Measurements from ENCODE around the gene TMC2. TPM values are rescaled to one million over a fixed set of nuclear protein-coding genes. Genes with fewer than 3 reads are reported as not detected.
A peak's percentile ranks its signal among the peaks of the same experiment; 100 is the strongest.
"Not testable (repeated sequence)": the region's sequence is repeated elsewhere in the genome, so short reads cannot be mapped to it uniquely, and the experiment has no call there.

The TMC2 gene, protein sequence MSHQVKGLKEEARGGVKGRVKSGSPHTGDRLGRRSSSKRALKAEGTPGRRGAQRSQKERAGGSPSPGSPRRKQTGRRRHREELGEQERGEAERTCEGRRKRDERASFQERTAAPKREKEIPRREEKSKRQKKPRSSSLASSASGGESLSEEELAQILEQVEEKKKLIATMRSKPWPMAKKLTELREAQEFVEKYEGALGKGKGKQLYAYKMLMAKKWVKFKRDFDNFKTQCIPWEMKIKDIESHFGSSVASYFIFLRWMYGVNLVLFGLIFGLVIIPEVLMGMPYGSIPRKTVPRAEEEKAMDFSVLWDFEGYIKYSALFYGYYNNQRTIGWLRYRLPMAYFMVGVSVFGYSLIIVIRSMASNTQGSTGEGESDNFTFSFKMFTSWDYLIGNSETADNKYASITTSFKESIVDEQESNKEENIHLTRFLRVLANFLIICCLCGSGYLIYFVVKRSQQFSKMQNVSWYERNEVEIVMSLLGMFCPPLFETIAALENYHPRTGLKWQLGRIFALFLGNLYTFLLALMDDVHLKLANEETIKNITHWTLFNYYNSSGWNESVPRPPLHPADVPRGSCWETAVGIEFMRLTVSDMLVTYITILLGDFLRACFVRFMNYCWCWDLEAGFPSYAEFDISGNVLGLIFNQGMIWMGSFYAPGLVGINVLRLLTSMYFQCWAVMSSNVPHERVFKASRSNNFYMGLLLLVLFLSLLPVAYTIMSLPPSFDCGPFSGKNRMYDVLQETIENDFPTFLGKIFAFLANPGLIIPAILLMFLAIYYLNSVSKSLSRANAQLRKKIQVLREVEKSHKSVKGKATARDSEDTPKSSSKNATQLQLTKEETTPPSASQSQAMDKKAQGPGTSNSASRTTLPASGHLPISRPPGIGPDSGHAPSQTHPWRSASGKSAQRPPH
- polyA plus RNA-seq (2013, experiment 1 of 2; ENCODE audit: insufficient read length) = 0.04 TPM
- not detected for polyA plus RNA-seq (2013, experiment 2 of 2; ENCODE audit: insufficient read length)

DNA sequence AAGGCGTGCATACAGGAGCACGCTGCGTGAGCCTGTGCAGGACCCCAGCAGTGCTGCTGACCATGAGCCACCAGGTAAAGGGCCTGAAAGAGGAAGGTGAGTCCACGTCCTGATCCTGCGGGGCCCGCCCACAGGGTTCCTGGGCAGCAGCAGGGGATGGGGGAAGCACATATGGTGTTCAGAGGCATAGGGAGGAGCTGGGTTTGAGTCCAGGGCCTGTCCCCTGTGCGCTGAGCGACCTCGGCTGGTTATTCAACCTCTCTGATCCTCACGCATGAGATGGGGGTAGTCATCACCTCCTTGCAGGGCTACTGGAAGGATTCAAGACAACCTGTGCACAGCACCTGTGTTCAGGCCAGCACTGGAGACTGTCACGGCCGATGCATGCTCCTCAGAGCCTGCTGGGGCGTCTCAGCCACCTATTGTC is at the start of gene TMC2:
TMC2 (plus strand) TSS at position 14 of the 427 bp plus-strand sequence; CDS start at position 63, 49 bp downstream.
- DNase-seq = no peak

DNA sequence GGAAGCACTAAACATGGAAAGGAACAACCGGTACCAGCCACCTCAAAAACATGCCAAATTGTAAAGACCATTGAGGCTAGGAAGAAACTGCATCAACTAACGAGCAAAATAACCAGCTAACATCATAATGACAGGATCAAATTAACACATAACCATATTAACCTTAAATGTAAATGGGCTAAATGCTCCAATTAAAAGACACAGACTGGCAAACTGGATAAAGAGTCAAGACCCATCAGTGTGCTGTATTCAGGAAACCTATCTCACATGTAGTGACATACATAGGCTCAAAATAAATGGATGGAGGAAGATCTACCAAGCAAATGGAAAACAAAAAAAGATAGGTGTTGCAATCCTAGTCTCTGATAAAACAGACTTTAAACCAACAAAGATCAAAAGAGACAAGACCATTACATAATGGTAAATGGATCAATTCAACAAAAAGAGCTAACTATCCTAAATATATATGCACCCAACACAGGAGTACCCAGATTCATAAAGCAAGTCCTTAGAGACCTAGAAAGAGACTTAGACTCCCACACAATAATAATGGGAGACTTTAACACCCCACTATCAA is 33.5 kb upstream of the TMC2 start:
- not testable (repeated sequence) for DNase-seq

DNA sequence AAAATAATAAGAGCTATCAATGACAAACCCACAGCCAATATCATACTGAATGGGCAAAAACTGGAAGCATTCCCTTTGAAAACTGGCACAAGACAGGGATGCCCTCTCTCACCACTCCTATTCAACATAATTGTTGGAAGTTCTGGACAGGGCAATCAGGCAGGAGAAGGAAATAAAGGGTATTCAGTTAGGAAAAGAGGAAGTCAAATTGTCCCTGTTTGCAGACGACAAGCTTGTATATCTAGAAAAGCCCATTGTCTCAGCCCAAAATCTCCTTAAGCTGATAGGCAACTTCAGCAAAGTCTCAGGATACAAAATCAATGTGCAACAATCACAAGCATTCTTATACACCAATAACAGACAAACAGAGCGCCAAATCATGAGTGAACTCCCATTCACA is 31.6 kb upstream of the TMC2 start:
- not testable (repeated sequence) for DNase-seq

DNA sequence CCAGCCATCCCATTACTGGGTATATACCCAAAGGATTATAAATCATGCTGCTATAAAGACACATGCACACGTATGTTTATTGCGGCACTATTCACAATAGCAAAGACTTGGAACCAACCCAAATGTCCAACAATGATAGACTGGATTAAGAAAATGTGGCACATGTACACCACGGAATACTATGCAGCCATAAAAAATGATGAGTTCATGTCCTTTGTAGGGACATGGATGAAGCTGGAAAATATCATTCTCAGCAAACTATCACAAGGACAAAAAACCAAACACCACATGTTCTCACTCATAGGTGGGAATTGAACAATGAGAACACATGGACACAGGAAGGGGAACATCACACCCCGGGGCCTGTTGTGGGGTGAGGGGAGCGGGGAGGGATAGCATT is 29.9 kb upstream of the TMC2 start:
- not testable (repeated sequence) for DNase-seq

DNA sequence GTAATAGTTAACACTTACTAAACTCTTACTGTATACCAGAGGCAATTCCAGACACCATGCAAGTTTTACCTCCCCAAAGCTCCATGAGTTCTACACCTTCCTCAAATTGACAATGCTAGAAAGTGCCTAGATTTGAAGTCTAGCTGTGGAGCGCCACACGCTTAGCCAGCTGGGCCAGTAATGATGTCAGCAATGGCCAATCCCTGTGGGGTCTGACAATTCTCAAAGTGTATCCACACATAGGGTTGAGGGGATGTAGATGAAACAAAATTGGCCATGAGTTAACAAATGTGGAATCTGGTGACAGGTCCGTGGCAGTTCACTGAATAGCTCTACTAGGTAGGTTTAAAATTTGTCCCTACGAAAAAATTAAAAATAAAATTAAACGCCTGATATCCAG is 28.9 kb upstream of the TMC2 start:
- peak; percentile 14 for DNase-seq

DNA sequence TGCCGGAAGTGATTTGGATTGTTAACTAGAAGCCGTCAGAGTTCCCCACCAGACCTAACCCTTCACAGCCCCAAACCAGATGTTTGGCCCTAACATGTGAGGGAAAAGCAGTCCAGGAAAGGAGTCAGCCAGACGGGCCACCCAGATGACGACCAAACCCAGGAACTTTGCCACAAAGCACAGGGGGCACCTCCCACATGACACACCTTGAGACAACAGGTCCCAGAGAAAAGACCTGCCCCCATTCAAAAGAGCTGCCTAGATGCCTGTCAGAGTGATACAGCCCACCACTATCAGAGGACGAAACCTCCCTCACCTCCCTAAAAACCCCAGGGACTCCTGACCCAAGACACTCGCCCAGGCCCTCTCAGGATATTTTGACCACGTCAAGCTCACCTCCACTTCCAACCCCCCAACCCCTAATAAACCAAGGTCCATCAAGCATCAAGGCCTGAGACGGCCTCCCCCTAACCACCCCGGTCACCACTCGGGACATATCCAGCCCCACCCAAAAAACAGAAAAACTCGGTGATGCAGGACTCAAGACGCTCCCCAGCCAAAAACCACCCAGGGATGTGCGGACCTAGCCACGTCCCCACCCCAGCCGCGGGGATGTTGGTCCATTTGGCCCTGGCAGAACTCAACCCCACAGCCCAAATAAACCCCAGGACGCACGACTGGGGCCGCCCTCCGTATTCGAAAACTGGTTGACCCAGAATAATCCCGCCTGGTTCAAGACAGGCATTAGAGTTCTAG is 28.3 kb upstream of the TMC2 start:
- DNase-seq = peak; percentile 44

DNA sequence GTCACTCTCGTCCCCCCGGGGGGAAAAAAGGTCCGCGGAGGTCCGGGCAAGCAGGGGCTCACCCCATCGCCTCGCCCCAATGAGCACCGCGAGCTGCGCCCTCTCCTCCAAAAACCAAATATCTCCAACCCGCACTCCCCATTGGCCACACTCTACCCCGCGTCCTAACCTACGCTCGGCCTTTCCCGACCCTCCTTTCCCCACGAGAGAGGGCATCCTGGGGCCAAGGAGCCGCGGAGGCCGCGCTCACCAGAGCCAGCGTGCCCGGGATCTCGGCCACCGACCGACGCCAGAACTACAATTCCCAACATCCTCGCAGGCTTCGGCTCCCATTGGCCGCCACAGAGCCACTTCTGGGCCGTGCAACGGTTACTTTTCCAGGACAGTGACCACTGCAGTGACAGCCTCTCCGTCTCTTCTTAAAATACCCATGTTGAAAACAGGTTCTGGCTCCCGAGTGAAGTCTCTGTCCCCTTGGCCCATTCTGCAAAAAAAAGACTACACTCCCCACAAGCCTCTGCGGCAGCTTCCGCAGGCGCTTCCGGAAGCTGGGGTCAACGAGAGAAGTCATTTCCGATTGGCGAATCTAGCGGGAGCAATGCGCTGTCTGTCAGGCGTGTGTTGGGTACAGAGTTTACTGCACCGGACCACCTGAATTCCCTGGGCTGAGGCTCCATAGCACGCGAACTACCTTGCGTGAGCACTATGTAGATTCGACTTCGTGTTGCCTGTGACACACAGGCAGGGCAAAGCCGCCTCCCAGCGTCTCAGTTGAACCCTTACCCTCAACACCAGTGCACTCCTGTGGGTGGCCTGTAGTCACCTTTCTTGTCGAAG is 27.5 kb upstream of the TMC2 start, which contains the start of gene ZNF343:
ZNF343 (minus strand) TSS at position 285 of the 837 bp plus-strand sequence. CDS start 15,020 bp downstream, outside the sequence.
- DNase-seq = peak; percentile 77

DNA sequence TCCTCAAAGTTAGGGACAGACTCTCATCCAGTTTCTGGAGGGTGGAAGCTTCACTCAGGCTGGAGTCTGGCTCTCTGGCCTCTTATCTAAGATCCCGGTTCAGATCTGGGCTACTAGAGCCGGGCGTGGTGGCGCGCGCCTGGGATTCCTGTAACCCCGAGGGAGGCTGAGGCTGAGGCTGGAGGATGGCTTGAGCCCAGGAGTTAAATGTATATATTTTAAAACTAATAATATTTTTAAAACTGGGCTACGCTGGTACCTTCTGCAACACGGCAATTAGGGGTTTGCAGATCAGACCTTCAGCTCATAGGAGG is 26.9 kb upstream of the TMC2 start:
- DNase-seq = peak; percentile 8

DNA sequence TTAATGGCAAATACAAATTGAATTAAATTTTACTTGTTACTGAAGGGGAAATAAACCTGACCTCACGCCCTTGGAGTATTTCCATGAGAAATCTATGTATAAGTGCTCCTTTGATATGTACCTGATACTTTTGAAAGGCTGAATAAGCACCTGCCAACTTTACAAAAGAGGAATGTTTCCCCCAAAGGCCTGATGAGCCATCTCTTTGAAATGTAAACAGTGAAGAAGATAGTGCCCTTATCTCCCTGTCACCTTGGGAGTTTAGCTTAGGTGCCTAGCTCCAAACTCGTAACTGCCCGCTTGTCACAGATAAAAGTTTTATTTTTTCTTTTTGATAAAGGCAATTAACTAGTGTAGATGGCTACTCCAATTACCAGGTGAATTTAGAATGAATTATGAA is 26.6 kb upstream of the TMC2 start:
- DNase-seq = no peak

DNA sequence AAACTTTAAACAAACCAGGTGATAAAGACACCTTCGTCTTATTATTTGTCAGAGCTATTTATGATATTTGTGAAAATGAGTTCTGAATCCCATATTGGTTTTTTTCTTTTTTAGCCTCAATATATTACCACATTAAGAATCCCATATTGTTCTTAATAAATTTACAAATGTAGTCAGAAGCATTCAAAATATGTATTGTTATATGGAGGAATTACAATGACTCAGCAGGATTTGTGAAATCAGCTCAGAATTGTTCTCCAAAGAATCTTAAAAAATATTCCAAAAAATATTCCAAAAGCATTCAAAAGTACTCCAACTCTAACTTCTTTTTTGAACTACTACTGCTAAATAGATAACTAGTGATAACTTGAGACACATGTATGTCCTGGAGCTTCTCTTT is 21.2 kb upstream of the TMC2 start:
- peak; percentile 17 for DNase-seq

DNA sequence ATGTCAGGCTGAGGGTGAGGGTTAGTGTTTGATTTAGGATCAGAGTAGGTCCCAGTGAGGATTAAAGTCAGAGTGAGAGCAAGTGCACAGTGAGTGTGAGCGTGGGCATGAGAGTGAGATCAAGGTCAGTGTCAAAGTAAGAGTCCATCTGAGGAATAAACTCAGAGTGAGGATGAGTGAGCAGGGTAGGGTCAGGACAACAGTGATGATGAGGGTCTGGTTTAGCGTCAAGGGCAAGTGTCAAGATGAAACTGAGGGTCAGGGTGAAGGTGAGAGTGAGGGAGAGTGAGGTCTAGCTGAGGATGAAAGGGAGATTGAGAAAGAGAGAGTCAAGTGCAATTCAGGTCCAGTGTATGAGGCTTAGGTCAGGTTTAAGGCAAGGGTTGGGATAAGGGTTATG is 20.0 kb upstream of the TMC2 start:
- no peak for DNase-seq

DNA sequence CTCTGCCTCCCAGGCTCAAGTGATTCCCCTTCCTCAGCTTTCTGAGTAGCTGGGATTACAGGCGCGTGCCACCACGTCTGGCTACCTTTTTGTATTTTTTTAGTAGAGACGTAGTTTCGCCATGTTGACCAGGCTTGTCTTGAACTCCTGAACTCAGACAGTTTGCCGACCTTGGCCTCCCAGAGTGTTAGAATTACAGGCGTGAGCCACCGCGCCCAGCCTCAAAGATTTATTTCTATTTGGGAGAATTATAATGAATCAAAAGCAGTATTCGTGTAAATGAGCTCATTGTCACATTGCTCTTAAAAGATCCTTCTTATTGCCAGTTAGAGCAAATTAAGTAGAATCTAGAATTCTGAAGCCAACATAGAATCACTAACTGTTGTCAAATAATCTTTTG is 18.3 kb upstream of the TMC2 start:
- no peak for DNase-seq

DNA sequence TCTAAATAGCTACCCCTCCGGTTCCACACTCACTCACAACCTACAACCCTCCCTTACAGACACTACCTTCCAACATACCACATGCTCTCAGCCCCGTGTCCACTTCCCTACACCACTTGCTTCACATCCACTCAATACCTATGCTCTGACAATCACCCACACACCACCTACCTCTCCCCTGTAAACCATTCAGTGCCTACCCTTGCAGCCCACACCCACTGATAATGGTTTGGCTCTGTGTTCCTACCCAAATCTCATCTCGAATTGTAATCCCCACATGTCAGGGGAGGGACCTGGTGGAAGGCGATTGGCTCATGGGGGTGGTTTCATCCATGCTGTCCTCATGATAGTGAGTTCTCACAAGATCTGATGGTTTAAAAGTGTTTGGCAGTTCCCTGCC is 17.8 kb upstream of the TMC2 start:
- no peak for DNase-seq

DNA sequence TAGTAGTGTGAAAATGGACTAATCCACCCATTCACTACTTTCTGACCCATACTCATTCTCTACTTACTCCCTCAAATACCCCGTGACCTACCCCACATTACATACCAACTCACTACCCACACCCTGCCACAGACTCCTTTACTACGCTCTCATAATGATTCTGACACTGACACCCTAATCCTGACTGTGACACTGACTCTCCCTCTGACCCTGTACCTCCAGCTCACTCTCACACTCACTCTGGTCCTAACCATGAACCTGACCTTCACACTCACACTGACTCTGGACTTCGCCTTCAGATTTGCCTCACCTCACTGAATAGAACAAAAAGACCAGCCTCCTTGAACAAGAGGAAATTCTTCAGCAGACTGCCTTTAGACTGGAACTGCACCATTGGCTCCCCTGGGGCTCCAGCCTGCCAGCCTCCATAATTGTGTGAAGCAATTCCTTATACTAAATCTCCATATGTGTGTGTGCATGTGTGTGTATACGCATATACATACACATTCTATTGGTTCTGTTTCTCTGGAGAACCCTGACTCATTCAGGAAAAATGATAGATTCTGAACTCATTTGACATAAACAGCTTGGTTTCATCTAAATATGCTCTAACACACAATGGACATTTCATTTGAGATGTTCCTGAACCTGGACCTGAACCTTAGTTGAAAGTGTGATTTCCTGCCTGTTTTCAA is 17.1 kb upstream of the TMC2 start:
- DNase-seq = peak; percentile 88

DNA sequence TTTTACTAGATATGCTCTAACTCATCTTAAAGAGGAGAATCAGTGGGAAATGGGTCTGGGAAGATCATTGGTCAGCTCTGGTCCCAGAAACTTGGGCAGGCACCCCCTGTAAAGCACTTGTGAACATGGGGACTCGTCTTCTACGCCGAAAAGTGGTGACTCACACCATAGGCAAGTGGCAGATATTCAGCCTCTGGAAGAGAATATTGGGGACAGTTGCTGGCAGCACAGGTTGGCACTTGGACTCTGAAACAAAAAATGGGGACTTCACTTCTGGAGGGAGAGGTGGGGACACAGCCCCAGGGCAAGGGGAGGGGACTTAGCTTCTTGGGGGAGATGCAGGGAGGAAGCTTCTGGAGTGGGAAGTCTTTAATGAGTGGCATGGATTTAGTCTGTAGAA is 15.8 kb upstream of the TMC2 start:
- DNase-seq = no peak

DNA sequence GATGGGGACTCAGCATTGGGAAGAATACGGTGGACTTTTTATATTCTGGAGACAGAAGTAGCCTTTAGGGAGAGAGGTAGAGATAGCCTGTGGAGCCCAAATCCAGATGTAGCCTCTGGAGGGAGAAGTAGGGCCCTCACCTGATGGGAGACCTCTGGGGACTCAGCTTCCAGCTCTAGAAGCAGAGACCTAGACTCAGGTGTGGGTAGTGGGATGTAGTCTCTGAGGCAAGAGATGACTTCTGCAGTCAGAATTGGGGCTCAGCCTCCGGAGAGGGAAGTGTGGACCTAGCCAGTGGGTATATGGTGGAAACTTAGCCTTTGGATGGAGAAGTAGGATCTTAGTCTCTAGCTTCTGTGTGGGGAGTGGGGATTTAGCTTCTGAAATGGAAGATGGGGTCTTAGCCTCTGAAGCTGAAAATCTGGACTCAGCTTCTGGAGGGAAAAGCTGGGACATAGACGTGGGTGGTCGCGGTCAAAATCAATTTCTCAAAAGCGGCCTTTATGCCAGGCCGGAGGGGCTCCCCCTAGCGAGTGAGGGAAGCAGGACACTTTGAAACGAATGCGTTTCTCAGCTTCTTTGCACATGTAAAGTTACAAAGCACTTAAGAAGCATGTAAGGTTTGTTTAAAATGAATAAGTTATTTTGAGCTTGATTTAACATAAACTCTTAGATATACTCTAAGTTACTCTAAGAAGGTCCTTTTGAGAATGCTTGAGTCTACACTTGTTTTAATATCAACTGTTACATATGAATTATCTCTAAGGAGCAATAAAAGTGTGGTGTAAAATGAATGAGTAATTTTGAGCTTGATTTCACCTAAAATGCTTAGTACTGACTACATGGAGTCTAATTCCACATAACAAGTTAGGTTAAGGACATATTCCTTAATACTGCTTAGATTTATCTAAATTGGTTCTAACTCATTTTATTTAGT is 14.7 kb upstream of the TMC2 start:
- DNase-seq = peak; percentile 33

DNA sequence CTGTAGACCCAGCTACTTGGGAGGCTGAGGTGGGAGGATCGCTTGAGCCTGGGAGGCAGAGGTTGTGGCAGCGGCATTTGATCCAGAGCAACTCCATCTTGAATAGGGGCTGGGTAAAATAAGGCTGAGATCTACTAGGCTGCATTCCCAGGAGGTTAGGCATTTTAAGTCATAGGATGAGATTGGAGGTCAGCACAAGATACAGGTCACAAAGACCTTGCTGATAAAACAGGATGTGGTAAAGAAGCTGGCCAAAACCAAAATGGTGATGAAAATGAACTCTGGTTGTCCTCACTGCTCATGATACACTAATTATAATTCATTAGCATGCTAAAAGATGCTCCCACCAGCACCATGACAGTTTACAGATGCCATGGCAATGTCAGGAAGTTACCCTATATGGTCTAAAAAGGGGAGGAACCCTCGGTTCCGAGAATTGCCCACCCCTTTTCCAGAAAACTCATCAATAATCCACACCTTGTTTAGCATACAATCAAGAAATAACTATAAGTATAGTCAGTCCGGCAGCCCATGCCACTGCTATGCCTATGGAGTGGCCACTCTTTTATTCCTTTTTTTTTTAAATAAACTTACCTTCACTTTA is 13.4 kb upstream of the TMC2 start:
- not testable (repeated sequence) for DNase-seq

DNA sequence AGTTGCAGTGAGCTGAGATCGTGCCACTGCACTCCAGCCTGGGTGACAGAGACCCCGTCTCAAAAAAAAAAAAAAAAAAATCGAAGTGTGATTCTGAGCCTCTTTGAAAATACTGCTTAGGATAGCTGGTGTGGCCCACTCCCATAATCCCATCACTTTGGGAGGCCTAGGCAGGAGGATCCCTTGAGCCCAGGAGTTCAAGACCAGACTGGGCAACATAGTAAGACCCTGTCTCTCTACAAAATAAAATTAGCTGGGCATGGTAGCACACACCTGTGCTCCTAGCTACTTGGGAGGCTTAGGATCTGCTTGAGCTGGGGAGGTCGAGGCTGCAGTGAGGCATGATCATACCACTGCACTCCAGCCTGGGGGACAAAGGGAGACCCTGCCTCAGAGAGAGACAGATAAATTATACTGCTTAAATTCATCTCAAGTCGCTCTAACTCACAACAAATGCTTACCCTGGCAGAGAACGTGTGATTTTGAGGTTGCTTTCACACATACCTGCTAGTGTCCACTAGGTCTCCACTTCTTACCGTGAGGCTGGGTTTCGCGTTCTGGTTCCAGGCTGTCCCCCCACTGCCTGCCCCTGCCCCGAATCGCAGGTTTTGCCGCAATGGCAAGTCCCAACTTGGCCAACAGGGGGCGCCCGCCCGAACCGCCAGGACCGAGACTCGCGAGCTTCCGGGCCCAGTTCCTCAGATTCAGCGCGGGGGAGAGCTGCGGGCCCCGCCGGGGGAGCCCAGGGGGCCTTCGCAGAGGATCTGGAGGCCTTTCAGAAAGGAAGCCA is 12.3 kb upstream of the TMC2 start:
- peak; percentile 76 for DNase-seq

All from fibroblast of skin of abdomen (primary cell).